SK-N-SH (cell line): ENCODE results near the gene NUDT1. TPM values are rescaled to one million over a fixed set of nuclear protein-coding genes. Genes with fewer than 3 reads are reported as not detected.

ENCODE experiments used
- CTCF ChIA-PET: fragments of 300-600, 350-600 bp; formaldehyde crosslinking; extraction: SDS; loops from one replicate; lab custom pipeline; 2021; lab: Yijun Ruan, JAX
- POLR2A ChIA-PET: fragments of 350-600 bp; sonication (Branson Sonifier 250); formaldehyde crosslinking; extraction: SDS; loops from one replicate; lab custom pipeline; 2020; ENCODE audit warnings: antibody characterized with exemption, inconsistent platforms; lab: Yijun Ruan, JAX
- DNase-seq: peaks from one replicate; pipeline ENCODE4 v3.0.0; 2012
- H2AFZ ChIP-seq: fragments of 200-600 bp; sonication (generic); 2 replicates; pipeline ENCODE4 v1.8.1; 2016; ENCODE audit warnings: antibody characterized with exemption, mild to moderate bottlenecking, low read depth
- H3F3A ChIP-seq: fragments of 200-600 bp; sonication (generic); replicated peaks from 2 replicates; pipeline ENCODE3; 2016; ENCODE audit warnings: antibody characterized with exemption, mild to moderate bottlenecking; ENCODE audit not compliant: insufficient read depth
- H3K27ac ChIP-seq, 2 experiments: fragments of 200-500 bp in 1 of 2; fragments of 200-600 bp in 1 of 2; sonication (Bioruptor generic) in 1 of 2; sonication (generic), shearing (Covaris generic) in 1 of 2; 2 replicates each; pipeline versions ENCODE4 v1.5.1 to v1.6.1; 2014 to 2016; ENCODE audit warnings: low read depth in 2 of 2, inconsistent platforms in 1 of 2, low read length in 1 of 2, mild to moderate bottlenecking in 1 of 2, mixed read lengths in 1 of 2
- H3K27me3 ChIP-seq: fragments of 200-600 bp; sonication (generic), shearing (Covaris generic); 2 replicates; pipeline ENCODE4 v1.6.1; 2016; ENCODE audit warnings: mixed run types; ENCODE audit not compliant: insufficient read depth
- H3K36me3 ChIP-seq, 2 experiments: fragments of 200-500 bp in 1 of 2; fragments of 200-600 bp in 1 of 2; sonication (Bioruptor generic) in 1 of 2; sonication (generic) in 1 of 2; replicated peaks in 1 of 2; 2 replicates each; pipeline versions ENCODE3 to v1.5.1; 2014 to 2016; ENCODE audit warnings: low read length in 1 of 2, mild to moderate bottlenecking in 1 of 2; ENCODE audit not compliant: insufficient read depth in 2 of 2, control insufficient read depth in 1 of 2
- H3K4me1 ChIP-seq, 2 experiments: fragments of 200-500 bp in 1 of 2; fragments of 200-600 bp in 1 of 2; sonication (Bioruptor generic) in 1 of 2; sonication (generic), shearing (Covaris generic) in 1 of 2; 2 replicates each; pipeline versions ENCODE4 v1.5.1 to v1.6.1; 2014 to 2016; ENCODE audit warnings: low read depth in 1 of 2, low read length in 1 of 2, mixed run types in 1 of 2; ENCODE audit not compliant: insufficient read depth in 2 of 2, control insufficient read depth in 1 of 2
- H3K4me2 ChIP-seq: fragments of 200-600 bp; sonication (generic), shearing (Covaris generic); 2 replicates; pipeline ENCODE4 v1.6.1; 2017; ENCODE audit warnings: mixed run types
- H3K4me3 ChIP-seq, 2 experiments: fragments of 200-500 bp in 1 of 2; fragments of 200-600 bp in 1 of 2; sonication (Bioruptor generic) in 1 of 2; sonication (generic), shearing (Covaris generic) in 1 of 2; 2 replicates each; pipeline versions ENCODE4 v1.5.1 to v1.8.1; 2014 to 2016; ENCODE audit warnings: low read depth in 2 of 2, inconsistent platforms in 1 of 2, low read length in 1 of 2, mild to moderate bottlenecking in 1 of 2, mixed read lengths in 1 of 2, moderate library complexity in 1 of 2
- H3K79me2 ChIP-seq: fragments of 200-600 bp; sonication (generic); 2 replicates; pipeline ENCODE4 v1.8.1; 2017; ENCODE audit warnings: mild to moderate bottlenecking; ENCODE audit not compliant: insufficient read depth
- H3K9ac ChIP-seq: fragments of 200-600 bp; sonication (generic); 2 replicates; pipeline ENCODE4 v1.6.1; 2017; ENCODE audit warnings: mixed run types
- H3K9me2 ChIP-seq: fragments of 200-600 bp; sonication (generic); 2 replicates; pipeline ENCODE4 v1.6.1; 2017; ENCODE audit warnings: mixed run types
- H3K9me3 ChIP-seq: fragments of 200-600 bp; sonication (generic); 2 replicates; pipeline ENCODE4 v1.6.1; 2017; ENCODE audit warnings: mixed run types, mild to moderate bottlenecking, moderate library complexity
- H4K20me1 ChIP-seq: fragments of 200-600 bp; sonication (generic); 2 replicates; pipeline ENCODE4 v1.6.1; 2017; ENCODE audit warnings: mild to moderate bottlenecking, mixed run types; ENCODE audit not compliant: insufficient read depth
- CHD2 ChIP-seq: fragments of 150-350 bp; IDR thresholded peaks from 2 replicates; pipeline ENCODE4 v1.6.1; 2018; ENCODE audit warnings: low read length; ENCODE audit not compliant: partially characterized antibody
- CTCF ChIP-seq: fragments of 200-600 bp; sonication (generic); IDR thresholded peaks from 2 replicates; pipeline ENCODE4 v1.6.1; 2017; ENCODE audit warnings: antibody characterized with exemption, mild to moderate bottlenecking, moderate library complexity
- ELF1 ChIP-seq: IDR thresholded peaks from 2 replicates; pipeline ENCODE4 v1.4.0; 2012
- FOSL2 ChIP-seq: IDR thresholded peaks from 2 replicates; pipeline ENCODE4 v1.4.0; 2012; ENCODE audit warnings: low read depth, mild to moderate bottlenecking, moderate library complexity, borderline replicate concordance
- FOXM1 ChIP-seq: IDR thresholded peaks from 2 replicates; pipeline ENCODE4 v1.4.0; 2012; ENCODE audit warnings: low read depth, mild to moderate bottlenecking
- GABPA ChIP-seq: IDR thresholded peaks from 2 replicates; pipeline ENCODE4 v1.4.0; 2012; ENCODE audit warnings: low read depth, mild to moderate bottlenecking
- REST ChIP-seq: IDR thresholded peaks from 2 replicates; pipeline ENCODE4 v1.6.1; 2012; ENCODE audit warnings: mild to moderate bottlenecking, low read depth, low read length, moderate library complexity
- SIN3A ChIP-seq: IDR thresholded peaks from 2 replicates; pipeline ENCODE4 v1.6.1; 2012; ENCODE audit warnings: low read depth, mild to moderate bottlenecking, low read length, moderate library complexity, borderline replicate concordance
- TAF1 ChIP-seq: IDR thresholded peaks from 2 replicates; pipeline ENCODE4 v1.6.1; 2012; ENCODE audit warnings: low read depth, mild to moderate bottlenecking, low read length, moderate library complexity, borderline replicate concordance
- USF2 ChIP-seq: fragments of 150-350 bp; IDR thresholded peaks from 2 replicates; pipeline ENCODE4 v1.6.1; 2017; ENCODE audit warnings: antibody characterized with exemption, low read length, low read depth, borderline replicate concordance
- WGBS: methylation state at CpG from one replicate; pipeline ENCODE4 v1.1.6; 2017; ENCODE audit warnings: low lambda C conversion rate; 5-methylcytosine and 5-hydroxymethylcytosine counted together
- polyA plus RNA-seq, 3 experiments: library from polyadenylated mRNA; depleted of rRNA; stranded (reverse); fragments of >200 nt; gene quantifications; 2 replicates each; pipeline ENCODE4 v1.2.3, GENCODE V29; 2012

Gene NUDT1
- polyA plus RNA-seq, 1 of the 3 experiments (the other 2 are of a cell fraction) = 98.1 TPM

- TF ChIP-seq USF2 (no peak), FOSL2 (no peak), CTCF (no peak), GABPA (no peak)
Observed at GRCh38 chr7:2281541-2281940, 39.5 kb downstream of the NUDT1 start (continued).

- Histone ChIP-seq H3K4me2 (no peak overlapping the region), H3K9me3 (no peaks in the 10 kb centered on the region), H2AFZ (no peak overlapping the region), H4K20me1 (0 out of 2 replicates have a peak, but pooled peaks cover 5% of the 10 kb centered on the region), H3K27ac (peak overlapping the region in 1 of 2 experiments; percentile 66; a peak in 2 of 4 replicates), H3K4me1 (peaks cover 0 to 13% of the 10 kb centered on the region in 2 experiments; a peak in 1 of 4 replicates)
- no peak for DNase-seq
- ChIA-PET POLR2A (interaction anchor here (1.0 kb wide), 1 partner anchor 47 kb away, joined by 5 read pairs; no protein-coding TSS in a partner anchor), CTCF (interaction anchor here (1.1 to 1.9 kb wide), 3 partner anchors 35 to 66 kb away, joined by 4 to 7 read pairs (median 4); no protein-coding TSS in a partner anchor)
- TF ChIP-seq REST (no peak), FOXM1 (no peak), TAF1 (no peak), USF2 (no peak), CHD2 (no peak), CTCF (no peak), SIN3A (no peak), ELF1 (no peak)
- TF ChIP-seq, all 33 proteins: peak for 0
- Histone ChIP-seq H3K27me3 (no peaks in the 10 kb centered on the region), H3F3A (no peaks in the 10 kb centered on the region), H3K9me2 (no peaks in the 10 kb centered on the region), H3K9ac (no peak overlapping the region), H3K4me3 (no peak overlapping the region), H3K36me3 (no peaks in the 10 kb centered on the region), H3K79me2 (peaks cover 11% of the 10 kb centered on the region; the same call in 1 of the 2 replicates)
- WGBS = 95% methylated on average over 14 of the region's 14 CpGs
Observed at GRCh38 chr7:2282185-2282751, 40.2 kb downstream of the NUDT1 start.
